LNCaP clone FGC (cell line): ENCODE data around the gene STAP2.

ENCODE experiments used
- DNase-seq: peaks from one replicate; pipeline ENCODE4 v3.0.0-alpha.2; 2011; ENCODE audit warnings: low read depth
- H3K4me3 ChIP-seq: 2 replicates; pipeline ENCODE4 v1.5.1; 2011; ENCODE audit warnings: mild to moderate bottlenecking, low read depth, low read length, control low read depth
- CTCF ChIP-seq: IDR thresholded peaks from 2 replicates; pipeline ENCODE4 v1.5.1; 2012; ENCODE audit warnings: mild to moderate bottlenecking; ENCODE audit not compliant: control insufficient read depth, insufficient read depth; ENCODE audit errors: extremely low read depth

Gene STAP2

GRCh38 chr19:4368128-4368820, 29.6 kb upstream of the STAP2 start:
- no peak for DNase-seq
- H3K4me3 ChIP-seq, result no peak overlapping the region
- TF ChIP-seq CTCF, result no peak

- no peak for DNase-seq
- TF ChIP-seq CTCF, result no peak
- H3K4me3 ChIP-seq, result no peak overlapping the region
These were observed 29.1 kb upstream of the STAP2 start for GRCh38 chr19:4367781-4368127.

- no peak overlapping the region for H3K4me3 ChIP-seq
- DNase-seq, result no peak
- TF ChIP-seq CTCF, result no peak
These were observed 28.7 kb upstream of the STAP2 start for GRCh38 chr19:4367336-4367723.

- H3K4me3 ChIP-seq, result no peak overlapping the region
- TF ChIP-seq CTCF, result no peak
- DNase-seq, result no peak
These were observed 28.2 kb upstream of the STAP2 start for GRCh38 chr19:4366666-4367335.

- no peak overlapping the region for H3K4me3 ChIP-seq
- no peak for DNase-seq
- TF ChIP-seq CTCF, result no peak
These were observed 27.4 kb upstream of the STAP2 start for GRCh38 chr19:4365791-4366665.

- DNase-seq, result no peak
- TF ChIP-seq CTCF, result no peak
- no peak overlapping the region for H3K4me3 ChIP-seq
These were observed 26.7 kb upstream of the STAP2 start for GRCh38 chr19:4365341-4365740.
